GM21825 (cell line): Measurements from ENCODE around the gene FURIN.
A peak's percentile ranks its signal among the peaks of the same experiment; 100 is the strongest.
"Not testable (repeated sequence)": the region's sequence is repeated elsewhere in the genome, so short reads cannot be mapped to it uniquely, and the experiment has no call there.

Experiments used
- ATAC-seq: cut with Tn5 transposase; IDR thresholded peaks from one replicate; pipeline ENCODE4 v1.9.1; 2021; ENCODE audit warnings: mild to moderate bottlenecking, moderate library complexity; ENCODE audit not compliant: unreplicated experiment

Gene FURIN

GRCh38 chr15:90840954-90841353 lies 27.4 kb upstream of the FURIN start:
- no peak for ATAC-seq

GRCh38 chr15:90844696-90845095 lies 23.7 kb upstream of the FURIN start:
- ATAC-seq: no peak

GRCh38 chr15:90845201-90845949 lies 23.0 kb upstream of the FURIN start:
- peak; percentile 88 for ATAC-seq

GRCh38 chr15:90849424-90849823 lies 19.0 kb upstream of the FURIN start:
- not testable (repeated sequence) for ATAC-seq

GRCh38 chr15:90851114-90851513 lies 17.3 kb upstream of the FURIN start:
- no peak for ATAC-seq

- no peak for ATAC-seq
Measured at GRCh38 chr15:90851940-90852339, 16.4 kb upstream of the FURIN start.

GRCh38 chr15:90855139-90855538 lies 13.2 kb upstream of the FURIN start:
- ATAC-seq: no peak

- no peak for ATAC-seq
Measured at GRCh38 chr15:90857337-90857736, 11.1 kb upstream of the FURIN start.

GRCh38 chr15:90857883-90858443 lies 10.4 kb upstream of the FURIN start:
- no peak for ATAC-seq

- no peak for ATAC-seq
Measured at GRCh38 chr15:90859234-90860131, 8.9 kb upstream of the FURIN start.

GRCh38 chr15:90860450-90860849 lies 7.9 kb upstream of the FURIN start:
- no peak for ATAC-seq

- ATAC-seq: no peak
Measured at GRCh38 chr15:90860942-90861675, 7.3 kb upstream of the FURIN start.

GRCh38 chr15:90862487-90862886 lies 5.9 kb upstream of the FURIN start:
- no peak for ATAC-seq

- no peak for ATAC-seq
Measured at GRCh38 chr15:90862964-90863778, 5.2 kb upstream of the FURIN start.

- no peak for ATAC-seq
Measured at GRCh38 chr15:90863987-90864386, 4.4 kb upstream of the FURIN start.

- ATAC-seq: no peak
Measured at GRCh38 chr15:90864507-90864906, 3.9 kb upstream of the FURIN start.

GRCh38 chr15:90865702-90866101 lies 2.7 kb upstream of the FURIN start:
- no peak for ATAC-seq

- no peak for ATAC-seq
Measured at GRCh38 chr15:90866161-90866715, 2.1 kb upstream of the FURIN start.

- no peak for ATAC-seq
Measured at GRCh38 chr15:90866800-90867199, 1.6 kb upstream of the FURIN start.

- ATAC-seq: no peak
Measured at GRCh38 chr15:90869140-90869541, 753 bp downstream of the FURIN start.
